Karpas-422 (cell line): ENCODE measurements around the gene SOCS3. TPM values are rescaled to one million over a fixed set of nuclear protein-coding genes. Genes with fewer than 3 reads are reported as not detected.
A peak's percentile ranks its signal among the peaks of the same experiment; 100 is the strongest.

Experiments
- DNase-seq: peaks from one replicate; pipeline ENCODE4 v3.0.0-alpha.2; 2015
- H2AFZ ChIP-seq: fragments of 200-600 bp; sonication (generic); 2 replicates; pipeline ENCODE4 v1.6.1; 2014; ENCODE audit warnings: antibody characterized with exemption, low read length, mixed read lengths
- H3K27ac ChIP-seq: fragments of 200-600 bp; sonication (generic); 2 replicates; pipeline ENCODE4 v1.5.1; 2014; ENCODE audit warnings: mild to moderate bottlenecking, low read length, moderate library complexity
- H3K27me3 ChIP-seq: fragments of 200-600 bp; sonication (generic); 2 replicates; pipeline ENCODE4 v1.6.1; 2014; ENCODE audit warnings: low read length, mixed read lengths
- H3K36me3 ChIP-seq: fragments of 200-600 bp; sonication (generic); 2 replicates; pipeline ENCODE4 v1.6.1; 2014; ENCODE audit warnings: low read length, mixed read lengths; ENCODE audit not compliant: insufficient read depth
- H3K4me1 ChIP-seq: fragments of 200-600 bp; sonication (generic); 2 replicates; pipeline ENCODE4 v1.6.1; 2014; ENCODE audit warnings: mild to moderate bottlenecking, low read length, mixed read lengths
- H3K4me2 ChIP-seq: fragments of 200-600 bp; sonication (generic); 2 replicates; pipeline ENCODE4 v1.6.1; 2014; ENCODE audit warnings: low read length, low read depth, mild to moderate bottlenecking; ENCODE audit not compliant: poor library complexity, severe bottlenecking
- H3K4me3 ChIP-seq: fragments of 200-600 bp; sonication (generic); 2 replicates; pipeline ENCODE4 v1.5.1; 2014; ENCODE audit warnings: mild to moderate bottlenecking, antibody characterized with exemption, low read length, mixed read lengths
- H3K79me2 ChIP-seq: fragments of 200-600 bp; sonication (generic); 2 replicates; pipeline ENCODE4 v1.6.1; 2014; ENCODE audit warnings: mild to moderate bottlenecking, low read length, mixed read lengths
- H3K9ac ChIP-seq: fragments of 200-600 bp; sonication (generic); 2 replicates; pipeline ENCODE4 v1.6.0; 2014; ENCODE audit warnings: low read length
- H3K9me2 ChIP-seq: fragments of 200-600 bp; sonication (generic), shearing (Covaris generic); replicated peaks from 2 replicates; pipeline ENCODE4 v1.6.0; 2014; ENCODE audit warnings: mild to moderate bottlenecking, low read length, moderate library complexity; ENCODE audit not compliant: insufficient read depth
- H3K9me3 ChIP-seq: fragments of 300-700, 200-600 bp; sonication (generic); 2 replicates; pipeline ENCODE4 v1.6.1; 2014; ENCODE audit warnings: low read length, mixed read lengths
- H4K20me1 ChIP-seq: fragments of 200-600 bp; sonication (generic); 2 replicates; pipeline ENCODE4 v1.6.1; 2014; ENCODE audit warnings: mild to moderate bottlenecking, antibody characterized with exemption, low read length, low read depth; ENCODE audit not compliant: insufficient read depth
- total RNA-seq: library from RNA; depleted of rRNA; stranded (reverse); fragments of >200 nt; shearing (Covaris generic); gene quantifications from 2 replicates; pipeline ENCODE4 v1.2.3, GENCODE V29; 2014; ENCODE audit warnings: low replicate concordance

The SOCS3 gene
- total RNA-seq, 1 experiment from 2014 or later, result not detected

- H3K4me1 ChIP-seq, result peaks cover 13% of the 10 kb centered on the region
- H3K27me3 ChIP-seq, result no peaks in the 10 kb centered on the region; the same call in 1 of the 2 replicates
Observed at GRCh38 chr17:78318843-78319242, 41.0 kb downstream of the SOCS3 start.

GRCh38 chr17:78318407-78318806 is 41.5 kb downstream of the SOCS3 start:
- peaks cover 13% of the 10 kb centered on the region for H3K4me1 ChIP-seq
- H3K9ac ChIP-seq, result no peak overlapping the region
- DNase-seq, result no peak
- no peaks in the 10 kb centered on the region for H3K79me2 ChIP-seq
- no peaks in the 10 kb centered on the region for H4K20me1 ChIP-seq
- H2AFZ ChIP-seq, result no peak overlapping the region
- H3K9me2 ChIP-seq, result no peaks in the 10 kb centered on the region
- no peak overlapping the region for H3K27ac ChIP-seq
- no peak overlapping the region for H3K4me2 ChIP-seq
- H3K4me3 ChIP-seq, result no peak overlapping the region
- H3K36me3 ChIP-seq, result no peaks in the 10 kb centered on the region
- no peaks in the 10 kb centered on the region for H3K9me3 ChIP-seq
- no peaks in the 10 kb centered on the region; the same call in 1 of the 2 replicates for H3K27me3 ChIP-seq

More at GRCh38 chr17:78318843-78319242, 41.0 kb downstream of the SOCS3 start:
- H3K36me3 ChIP-seq, result no peaks in the 10 kb centered on the region
- H3K9ac ChIP-seq, result no peak overlapping the region
- no peak overlapping the region for H2AFZ ChIP-seq
- no peak overlapping the region for H3K4me2 ChIP-seq
- peak; percentile 17 for DNase-seq
- H3K27ac ChIP-seq, result no peak overlapping the region
- no peaks in the 10 kb centered on the region for H3K79me2 ChIP-seq
- H4K20me1 ChIP-seq, result no peaks in the 10 kb centered on the region
- H3K9me2 ChIP-seq, result no peaks in the 10 kb centered on the region
- H3K9me3 ChIP-seq, result no peaks in the 10 kb centered on the region
- no peak overlapping the region for H3K4me3 ChIP-seq

GRCh38 chr17:78317794-78318400 is 42.0 kb downstream of the SOCS3 start:
- Histone ChIP-seq H3K79me2 (no peaks in the 10 kb centered on the region), H3K4me1 (peaks cover 13% of the 10 kb centered on the region), H3K4me2 (no peak overlapping the region), H4K20me1 (no peaks in the 10 kb centered on the region), H3K9me3 (no peaks in the 10 kb centered on the region), H2AFZ (no peak overlapping the region), H3K9me2 (no peaks in the 10 kb centered on the region), H3K9ac (no peak overlapping the region), H3K36me3 (no peaks in the 10 kb centered on the region), H3K4me3 (no peak overlapping the region), H3K27ac (no peak overlapping the region), H3K27me3 (no peaks in the 10 kb centered on the region; the same call in 1 of the 2 replicates)
- DNase-seq, result peak; percentile 34

GRCh38 chr17:78316867-78317789 is 42.7 kb downstream of the SOCS3 start:
- peaks cover 13% of the 10 kb centered on the region for H3K4me1 ChIP-seq
- H4K20me1 ChIP-seq, result no peaks in the 10 kb centered on the region
- no peaks in the 10 kb centered on the region for H3K9me2 ChIP-seq
- no peak overlapping the region for H2AFZ ChIP-seq
- H3K27me3 ChIP-seq, result no peaks in the 10 kb centered on the region; the same call in 1 of the 2 replicates
- no peak overlapping the region for H3K27ac ChIP-seq
- H3K4me2 ChIP-seq, result no peak overlapping the region
- no peak overlapping the region for H3K9ac ChIP-seq
- peak; percentile 42 for DNase-seq
- no peak overlapping the region for H3K4me3 ChIP-seq
- no peaks in the 10 kb centered on the region for H3K36me3 ChIP-seq
- no peaks in the 10 kb centered on the region for H3K79me2 ChIP-seq
- H3K9me3 ChIP-seq, result no peaks in the 10 kb centered on the region

GRCh38 chr17:78316115-78316866 is 43.6 kb downstream of the SOCS3 start:
- Histone ChIP-seq H3K9me2 (no peaks in the 10 kb centered on the region), H3K79me2 (no peaks in the 10 kb centered on the region), H3K27me3 (no peaks in the 10 kb centered on the region; the same call in 1 of the 2 replicates), H3K9ac (no peak overlapping the region), H3K4me1 (peaks cover 13% of the 10 kb centered on the region), H4K20me1 (no peaks in the 10 kb centered on the region), H3K9me3 (no peaks in the 10 kb centered on the region), H3K36me3 (no peaks in the 10 kb centered on the region), H3K4me2 (no peak overlapping the region), H3K27ac (no peak overlapping the region), H2AFZ (no peak overlapping the region), H3K4me3 (no peak overlapping the region)
- peak; percentile 25 for DNase-seq

- Histone ChIP-seq H3K9me3 (no peaks in the 10 kb centered on the region), H3K4me3 (no peak overlapping the region), H2AFZ (no peak overlapping the region), H3K4me1 (peaks cover 13% of the 10 kb centered on the region), H3K79me2 (no peaks in the 10 kb centered on the region), H3K27me3 (no peaks in the 10 kb centered on the region; the same call in 1 of the 2 replicates), H3K9ac (no peak overlapping the region), H4K20me1 (no peaks in the 10 kb centered on the region), H3K9me2 (no peaks in the 10 kb centered on the region), H3K27ac (no peak overlapping the region), H3K4me2 (no peak overlapping the region), H3K36me3 (no peaks in the 10 kb centered on the region)
- DNase-seq, result peak; percentile 38
Observed at GRCh38 chr17:78315355-78316114, 44.3 kb downstream of the SOCS3 start.

- Histone ChIP-seq H2AFZ (no peak overlapping the region), H3K4me1 (peaks cover 13% of the 10 kb centered on the region), H3K79me2 (no peaks in the 10 kb centered on the region), H3K9ac (no peak overlapping the region), H3K9me2 (no peaks in the 10 kb centered on the region), H4K20me1 (no peaks in the 10 kb centered on the region), H3K4me2 (peak overlapping the region; percentile 54), H3K9me3 (no peaks in the 10 kb centered on the region), H3K36me3 (no peaks in the 10 kb centered on the region), H3K4me3 (no peak overlapping the region), H3K27me3 (no peaks in the 10 kb centered on the region; the same call in 1 of the 2 replicates), H3K27ac (no peak overlapping the region)
- peak; percentile 38 for DNase-seq
Observed at GRCh38 chr17:78314683-78315354, 45.1 kb downstream of the SOCS3 start.
